Retinal pigment epithelial cell (primary cell): ENCODE results near the gene GPR39.

Experiments used
- DNase-seq: peaks from one replicate; pipeline ENCODE4 v3.0.0-alpha.2; 2010; ENCODE audit warnings: low read depth
- H3K4me3 ChIP-seq: 2 replicates; pipeline ENCODE4 v1.5.1; 2011; ENCODE audit warnings: mild to moderate bottlenecking, low read length, control low read depth, moderate library complexity
- TF ChIP-seq, protein P1 (sequence below): conservative IDR thresholded peaks from 2 replicates; pipeline ENCODE4 v1.5.1; 2011; ENCODE audit warnings: low read depth, low read length, control low read depth, inconsistent platforms

Gene GPR39

DNA sequence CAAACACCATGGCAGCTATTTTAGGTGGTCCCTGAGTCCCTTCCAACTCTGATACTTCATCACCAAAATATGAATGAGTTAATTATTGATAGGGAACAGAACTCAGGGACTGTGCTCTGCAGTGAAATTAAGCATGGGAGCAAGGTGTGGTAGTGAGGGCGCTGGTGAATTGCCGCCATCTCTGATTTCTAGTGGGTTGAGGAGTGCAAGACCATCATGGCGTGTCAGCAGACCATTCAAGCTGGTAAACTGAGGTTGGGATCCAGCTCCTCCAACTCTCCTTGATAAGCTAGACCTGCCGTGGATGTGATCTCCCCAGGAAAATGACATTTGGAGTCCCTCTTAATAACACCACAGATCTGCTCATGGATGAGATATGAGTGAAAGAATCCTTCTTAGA lies 183.0 kb downstream of the GPR39 start:
- H3K4me3 ChIP-seq = no peak overlapping the region
- TF ChIP-seq, protein P1, sequence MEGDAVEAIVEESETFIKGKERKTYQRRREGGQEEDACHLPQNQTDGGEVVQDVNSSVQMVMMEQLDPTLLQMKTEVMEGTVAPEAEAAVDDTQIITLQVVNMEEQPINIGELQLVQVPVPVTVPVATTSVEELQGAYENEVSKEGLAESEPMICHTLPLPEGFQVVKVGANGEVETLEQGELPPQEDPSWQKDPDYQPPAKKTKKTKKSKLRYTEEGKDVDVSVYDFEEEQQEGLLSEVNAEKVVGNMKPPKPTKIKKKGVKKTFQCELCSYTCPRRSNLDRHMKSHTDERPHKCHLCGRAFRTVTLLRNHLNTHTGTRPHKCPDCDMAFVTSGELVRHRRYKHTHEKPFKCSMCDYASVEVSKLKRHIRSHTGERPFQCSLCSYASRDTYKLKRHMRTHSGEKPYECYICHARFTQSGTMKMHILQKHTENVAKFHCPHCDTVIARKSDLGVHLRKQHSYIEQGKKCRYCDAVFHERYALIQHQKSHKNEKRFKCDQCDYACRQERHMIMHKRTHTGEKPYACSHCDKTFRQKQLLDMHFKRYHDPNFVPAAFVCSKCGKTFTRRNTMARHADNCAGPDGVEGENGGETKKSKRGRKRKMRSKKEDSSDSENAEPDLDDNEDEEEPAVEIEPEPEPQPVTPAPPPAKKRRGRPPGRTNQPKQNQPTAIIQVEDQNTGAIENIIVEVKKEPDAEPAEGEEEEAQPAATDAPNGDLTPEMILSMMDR = no peak
- no peak for DNase-seq

DNA sequence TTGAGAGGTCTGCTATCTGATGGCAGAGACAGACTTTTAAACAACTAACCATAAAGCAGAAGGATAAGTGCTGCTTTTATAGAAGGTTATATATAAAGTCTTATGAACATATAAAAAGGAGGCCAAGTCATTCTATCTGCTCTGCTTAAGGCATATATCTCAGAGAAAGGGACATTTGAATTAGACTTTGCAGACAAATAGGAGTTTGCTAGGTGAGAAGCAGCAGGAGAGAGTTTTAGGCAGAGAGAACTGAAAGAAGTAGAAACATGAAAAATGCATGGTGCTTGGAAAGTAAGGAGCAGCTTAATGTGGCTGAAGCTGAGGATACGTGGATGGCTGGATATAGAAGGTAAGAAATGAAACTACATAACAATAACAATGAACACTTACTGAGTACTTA lies 188.0 kb downstream of the GPR39 start:
- no peak overlapping the region for H3K4me3 ChIP-seq
- TF ChIP-seq, protein P1 = no peak
- no peak for DNase-seq

DNA sequence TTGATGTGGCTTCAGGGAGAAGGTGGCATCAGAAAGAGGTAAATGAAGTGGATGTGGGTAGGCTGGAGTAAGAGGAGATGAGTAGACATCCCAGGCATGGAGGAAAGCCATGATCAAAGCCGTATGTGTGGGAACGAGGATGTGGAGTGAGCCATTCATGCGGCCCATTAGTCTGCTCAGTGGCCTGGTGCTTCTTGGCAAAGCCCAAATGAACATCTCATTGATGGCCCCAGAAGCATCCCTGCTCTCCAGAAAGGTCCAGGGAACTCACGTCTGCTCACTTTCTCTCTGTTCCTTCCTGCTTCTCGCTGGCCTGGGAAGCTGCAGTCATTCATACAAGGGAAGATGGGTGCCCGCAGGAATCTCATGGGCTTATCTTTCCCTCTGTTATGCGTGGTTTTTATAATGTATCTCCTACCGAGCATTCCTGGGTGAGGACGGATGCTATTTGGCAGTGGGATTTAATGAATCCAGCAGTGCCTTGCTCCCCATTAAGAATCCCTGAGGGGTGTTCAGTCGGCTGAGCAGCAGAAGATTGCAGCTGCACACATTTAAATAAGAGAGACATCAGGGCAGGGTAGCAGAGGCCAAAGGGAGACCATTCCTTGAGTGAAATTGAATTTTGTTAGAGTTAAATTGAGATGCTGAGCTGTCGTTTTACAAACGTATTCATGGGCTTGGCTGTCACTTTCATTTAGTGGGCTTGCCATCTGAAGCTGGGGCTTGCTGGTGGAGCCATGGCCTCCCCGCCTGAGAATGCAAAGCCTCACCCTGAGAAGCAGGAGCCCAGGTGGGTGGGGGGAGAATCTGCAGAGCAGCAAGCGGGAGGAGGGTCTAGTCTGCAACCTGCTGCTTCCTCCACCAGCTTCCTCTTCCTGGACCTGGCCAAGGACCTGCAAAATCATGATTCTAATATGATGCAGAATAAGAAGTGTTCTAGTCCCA lies 188.9 kb downstream of the GPR39 start:
- TF ChIP-seq, protein P1 = no peak
- DNase-seq = no peak
- no peak overlapping the region for H3K4me3 ChIP-seq

DNA sequence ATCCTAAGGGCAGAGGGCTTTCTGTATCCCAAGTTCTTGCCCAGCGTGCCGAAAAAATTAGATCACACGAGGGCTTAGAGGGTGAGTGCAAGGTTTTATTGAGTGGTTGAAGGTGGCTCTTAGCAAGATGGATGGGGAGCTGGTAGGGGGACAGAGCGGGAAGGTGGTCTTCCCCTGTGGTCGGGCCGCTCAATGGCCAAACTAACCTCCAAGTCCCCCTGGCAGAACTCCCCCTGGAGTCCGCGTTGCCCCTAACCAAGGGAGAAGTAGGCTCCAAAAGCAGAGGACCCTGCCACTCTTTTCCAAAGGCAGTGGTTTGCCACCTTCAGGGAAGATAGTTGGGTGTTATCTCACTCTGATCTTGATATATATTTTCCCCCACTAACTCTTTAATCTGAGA lies 190.0 kb downstream of the GPR39 start:
- no peak for DNase-seq
- TF ChIP-seq, protein P1 = no peak
- no peak overlapping the region for H3K4me3 ChIP-seq

DNA sequence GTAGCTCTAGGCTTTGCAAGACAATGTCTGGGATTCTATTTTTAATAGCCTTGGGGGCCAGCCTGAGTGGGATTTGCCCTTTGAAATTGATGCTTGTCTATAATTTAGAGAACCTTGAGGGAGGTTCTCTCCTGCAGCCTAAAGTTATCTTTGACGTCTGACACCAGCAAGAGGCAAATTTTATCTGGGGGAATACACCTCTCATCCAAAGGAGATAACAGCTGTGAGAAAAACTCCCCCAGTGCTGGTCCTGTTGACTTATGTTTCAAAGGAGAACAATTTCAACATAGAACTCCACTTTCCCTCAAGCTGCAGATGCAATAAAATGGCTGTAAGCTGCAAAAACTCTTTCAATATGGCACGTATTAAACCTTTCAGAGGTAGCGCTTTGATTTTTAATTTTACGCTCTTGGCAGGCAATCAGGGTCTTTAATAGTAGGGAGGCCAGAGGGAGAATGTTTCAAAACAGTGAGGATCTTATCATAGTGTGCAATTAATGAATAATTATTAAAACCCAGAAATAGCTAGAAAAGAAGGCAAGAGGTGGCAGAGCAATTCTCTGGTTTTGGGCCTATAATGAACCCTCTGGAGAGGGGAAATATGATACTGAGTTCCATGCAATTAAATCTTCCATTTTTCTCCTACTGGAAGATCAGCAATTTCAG lies 191.0 kb downstream of the GPR39 start:
- no peak overlapping the region for H3K4me3 ChIP-seq
- TF ChIP-seq, protein P1 = no peak
- DNase-seq = no peak

DNA sequence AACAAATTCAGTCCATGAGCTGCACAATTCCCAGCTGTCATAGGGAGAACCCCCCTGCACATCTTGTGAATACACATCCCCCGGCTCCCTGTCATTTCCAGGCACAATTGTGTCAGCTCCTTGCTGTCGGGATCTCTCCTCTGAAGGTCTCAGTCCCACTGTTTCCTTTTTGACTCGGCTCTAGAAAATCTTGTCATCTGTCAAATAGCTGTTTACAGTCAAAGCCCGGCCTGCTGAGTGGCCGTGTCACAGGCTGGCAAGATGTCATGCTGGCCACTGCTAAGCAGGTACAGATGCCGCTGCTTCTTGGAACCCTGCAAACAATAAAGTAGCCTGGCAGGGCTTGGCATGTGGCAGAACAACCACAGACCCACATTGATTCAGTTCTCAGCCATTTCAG lies 191.7 kb downstream of the GPR39 start:
- TF ChIP-seq, protein P1 = no peak
- no peak overlapping the region for H3K4me3 ChIP-seq
- no peak for DNase-seq
